Cardiac muscle cell (in vitro differentiated cells and primary cell): ENCODE measurements around the gene FHOD1. TPM values are rescaled to one million over a fixed set of nuclear protein-coding genes. Genes with fewer than 3 reads are reported as not detected.

Experiments used
- DNase-seq, 2 donors: peaks; one replicate each; pipeline versions ENCODE4 v3.0.0 to v3.0.0-alpha.2; 2010 to 2017; ENCODE audit warnings: low read depth in 1 of 2, low spot score in 1 of 2
- H3K27ac ChIP-seq: fragments of 200-600 bp; sonication (generic); 2 replicates; pipeline ENCODE4 v1.5.1; 2016
- H3K27me3 ChIP-seq: fragments of 200-600 bp; sonication (generic); 2 replicates; pipeline ENCODE4 v1.6.0; 2016; ENCODE audit warnings: control low read depth
- H3K36me3 ChIP-seq: fragments of 200-600 bp; sonication (generic); 2 replicates; pipeline ENCODE4 v1.5.1; 2016; ENCODE audit warnings: control low read depth
- H3K4me1 ChIP-seq: fragments of 200-600 bp; sonication (generic); 2 replicates; pipeline ENCODE4 v1.8.1; 2017; ENCODE audit warnings: low read depth, mild to moderate bottlenecking, mixed run types
- H3K4me3 ChIP-seq: fragments of 200-600 bp; sonication (generic); 2 replicates; pipeline ENCODE4 v1.5.1; 2016; ENCODE audit warnings: mild to moderate bottlenecking
- H3K9me3 ChIP-seq: fragments of 200-600 bp; sonication (generic); 2 replicates; pipeline ENCODE4 v1.5.1; 2017; ENCODE audit warnings: low read depth, mild to moderate bottlenecking, control low read depth
- CTCF ChIP-seq: IDR thresholded peaks from 2 replicates; pipeline ENCODE4 v1.5.1; 2012; ENCODE audit warnings: low read depth, mild to moderate bottlenecking, low read length
- polyA plus RNA-seq: library from polyadenylated mRNA; unstranded; fragments of >200 nt; fragmentation: Nextera tagmentation; extraction: Ambion mirVana; gene quantifications from 2 replicates; pipeline ENCODE4 v1.2.1, GENCODE V29; 2016
- total RNA-seq: library from RNA; depleted of rRNA; stranded (reverse); fragments of >200 nt; gene quantifications from 2 replicates; pipeline ENCODE4 v1.2.3, GENCODE V29; 2016

The FHOD1 gene
- total and polyA plus RNA-seq, 2 experiments from 2014 or later, result 17.9 to 18.5 TPM

- no peak overlapping the region for H3K27ac ChIP-seq
- no peaks in the 10 kb centered on the region for H3K27me3 ChIP-seq
- H3K4me1 ChIP-seq, result no peaks in the 10 kb centered on the region
- no peak for DNase-seq
- H3K4me3 ChIP-seq, result no peak overlapping the region
- TF ChIP-seq CTCF, result no peak
- H3K36me3 ChIP-seq, result peaks cover 16% of the 10 kb centered on the region
- no peaks in the 10 kb centered on the region for H3K9me3 ChIP-seq
These were observed 17.1 kb downstream of the FHOD1 start for GRCh38 chr16:67229906-67230808.

- Histone ChIP-seq H3K4me3 (no peak overlapping the region), H3K27me3 (no peaks in the 10 kb centered on the region), H3K9me3 (no peaks in the 10 kb centered on the region), H3K4me1 (no peaks in the 10 kb centered on the region), H3K27ac (no peak overlapping the region), H3K36me3 (peaks cover 16% of the 10 kb centered on the region)
- no peak for TF ChIP-seq CTCF
- DNase-seq, result no peak
These were observed 18.4 kb downstream of the FHOD1 start for GRCh38 chr16:67228905-67229304.

- TF ChIP-seq CTCF, result no peak
- H3K36me3 ChIP-seq, result peaks cover 16% of the 10 kb centered on the region
- no peaks in the 10 kb centered on the region for H3K4me1 ChIP-seq
- DNase-seq, result no peak
- no peak overlapping the region for H3K4me3 ChIP-seq
- H3K9me3 ChIP-seq, result no peaks in the 10 kb centered on the region
- H3K27me3 ChIP-seq, result no peaks in the 10 kb centered on the region
- no peak overlapping the region for H3K27ac ChIP-seq
These were observed 19.1 kb downstream of the FHOD1 start for GRCh38 chr16:67228034-67228785.

GRCh38 chr16:67227567-67227921, 19.7 kb downstream of the FHOD1 start:
- no peaks in the 10 kb centered on the region for H3K4me1 ChIP-seq
- DNase-seq, result no peak
- peaks cover 16% of the 10 kb centered on the region for H3K36me3 ChIP-seq
- H3K9me3 ChIP-seq, result no peaks in the 10 kb centered on the region
- no peak overlapping the region for H3K27ac ChIP-seq
- H3K27me3 ChIP-seq, result no peaks in the 10 kb centered on the region
- H3K4me3 ChIP-seq, result peak overlapping the region; percentile 95
- TF ChIP-seq CTCF, result no peak

GRCh38 chr16:67226804-67227566, 20.3 kb downstream of the FHOD1 start, which contains the start of gene TMEM208:
TSS of gene TMEM208 (plus strand) at chr16:67227130. CDS start at chr16:67227219, 89 bp downstream.
- Histone ChIP-seq H3K4me3 (peak within 1 kb of the TSS; percentile 95), H3K27ac (no peak within 1 kb of the TSS), H3K27me3 (no peaks in the 10 kb centered on the region), H3K4me1 (no peaks in the 10 kb centered on the region), H3K36me3 (peaks cover 16% of the 10 kb centered on the region), H3K9me3 (no peaks in the 10 kb centered on the region)
- peak; percentile 11 for TF ChIP-seq CTCF
- peak; percentile 99 for DNase-seq
